Measurements from ENCODE around the gene CNOT9. TPM values are rescaled to one million over a fixed set of nuclear protein-coding genes. Genes with fewer than 3 reads are reported as not detected.
"Not testable (repeated sequence)": the region's sequence is repeated elsewhere in the genome, so short reads cannot be mapped to it uniquely, and the experiment has no call there.

The CNOT9 gene, protein sequence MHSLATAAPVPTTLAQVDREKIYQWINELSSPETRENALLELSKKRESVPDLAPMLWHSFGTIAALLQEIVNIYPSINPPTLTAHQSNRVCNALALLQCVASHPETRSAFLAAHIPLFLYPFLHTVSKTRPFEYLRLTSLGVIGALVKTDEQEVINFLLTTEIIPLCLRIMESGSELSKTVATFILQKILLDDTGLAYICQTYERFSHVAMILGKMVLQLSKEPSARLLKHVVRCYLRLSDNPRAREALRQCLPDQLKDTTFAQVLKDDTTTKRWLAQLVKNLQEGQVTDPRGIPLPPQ
- total RNA-seq (100 to 1,000 TPM; 131 to 135 TPM), polyA plus RNA-seq (22.5 TPM)

DNA sequence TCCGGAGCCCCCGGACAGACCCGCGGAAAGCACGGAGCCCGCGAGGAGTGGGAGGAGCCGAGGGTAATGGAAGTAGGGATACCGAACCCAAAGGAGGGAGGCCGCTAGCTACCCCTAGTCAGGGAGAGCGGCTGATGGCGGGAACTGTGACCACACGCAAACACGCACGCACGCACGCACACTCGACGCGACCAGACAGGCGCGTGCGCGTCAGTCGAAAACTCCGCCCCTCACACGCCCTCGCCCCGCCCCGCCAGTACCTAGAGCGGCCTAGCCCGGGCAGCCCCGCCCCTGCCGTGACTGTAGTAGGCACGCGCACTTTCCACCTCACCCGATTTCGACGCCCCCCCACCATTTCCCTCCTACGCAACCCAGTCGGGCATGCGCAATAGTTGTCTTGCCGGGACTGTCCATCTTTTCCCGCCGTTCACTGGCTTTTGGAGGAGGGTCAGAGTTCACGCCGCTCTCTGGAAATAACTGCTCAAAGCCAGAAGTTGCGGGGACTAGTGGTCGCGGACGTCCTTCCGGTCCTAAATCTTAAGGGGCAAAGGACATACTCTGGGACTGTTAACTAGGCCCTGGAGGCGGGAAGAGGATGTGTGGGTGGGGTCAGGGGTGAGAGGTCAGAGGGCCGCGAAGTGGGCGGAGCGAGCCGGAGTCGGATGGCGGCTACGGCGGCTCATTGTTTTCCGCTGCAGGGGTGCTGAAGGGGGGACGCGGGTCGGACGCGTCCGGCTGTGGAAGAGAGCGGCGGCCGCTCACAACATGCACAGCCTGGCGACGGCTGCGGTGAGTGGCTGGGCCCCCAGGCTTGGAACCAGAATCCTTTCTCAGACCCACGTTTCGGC, at the start of gene CNOT9, which contains the start of gene USP37:
Gene CNOT9 (plus strand): TSS at position 650 of the 848 bp plus-strand sequence. CDS start 116 bp downstream, at position 766.
Gene USP37 (minus strand): TSS at position 162 of the 848 bp plus-strand sequence. CDS start 9,698 bp downstream, outside the sequence.
- Histone ChIP-seq H3K27me3 (ENCODE audit: insufficient read depth, low read length, poor library complexity, severe bottlenecking) (no peaks in the 10 kb centered on the region), H3K9me3 (ENCODE audit: low read length) (no peaks in the 10 kb centered on the region), H3K27ac (ENCODE audit: low read depth, low read length) (peak within 1 kb of the TSS; percentile 97), H3K4me3 (ENCODE audit: low read length) (peak within 1 kb of the TSS; percentile 93), H3K36me3 (ENCODE audit: insufficient read depth, low read length) (no peaks in the 10 kb centered on the region), H3K4me1 (ENCODE audit: insufficient read depth, low read length) (peaks cover 36% of the 10 kb centered on the region)
- H3K27ac Mint-ChIP-seq, result peak within 1 kb of the TSS; percentile 92 to 100 (median 100)
- CTCF ChIA-PET, result no interaction called here
- peaks cover 49 to 72% (median 71%) of the 10 kb centered on the region in 3 donors for H3K4me1 Mint-ChIP-seq
- H3K27me3 Mint-ChIP-seq, result no peaks in the 10 kb centered on the region
- H3K36me3 Mint-ChIP-seq, result peaks cover 0 to 56% (median 5%) of the 10 kb centered on the region in 3 donors
- H3K4me3 Mint-ChIP-seq, result peak within 1 kb of the TSS; percentile 91 to 99 (median 98)
- DNase-seq, result peak; percentile 100
- no peaks in the 10 kb centered on the region for H3K9me3 Mint-ChIP-seq
- POLR2A ChIA-PET, result interaction anchor here (0.9 kb wide), 1 partner anchor 25 kb away, joined by 3 read pairs; no protein-coding TSS in a partner anchor

DNA sequence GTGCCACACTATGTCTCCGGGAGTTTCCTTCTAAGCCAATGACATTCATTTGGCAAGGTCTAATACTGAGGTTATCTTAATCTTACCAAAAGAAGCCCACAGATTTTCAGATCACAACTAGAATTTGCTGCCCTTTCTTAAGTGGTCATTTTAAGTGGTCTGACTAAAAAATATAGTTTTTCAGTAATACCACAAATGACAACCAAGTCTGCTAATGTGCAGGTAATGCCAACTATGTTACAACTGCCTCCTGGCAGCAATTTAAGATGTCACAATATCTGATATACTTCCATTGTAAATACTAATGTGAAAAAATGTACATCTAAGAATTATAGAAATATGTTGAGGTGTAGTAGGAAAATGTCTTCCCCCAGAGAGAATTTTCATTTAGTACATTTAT, 49.8 kb upstream of the CNOT9 start:
- H3K9me3 Mint-ChIP-seq, result no peaks in the 10 kb centered on the region
- peak overlapping the region in 1 of 8 donors; percentile 22 for H3K27ac Mint-ChIP-seq
- peaks cover 5 to 25% (median 10%) of the 10 kb centered on the region in 3 donors for H3K4me1 Mint-ChIP-seq
- no peaks in the 10 kb centered on the region for H3K27me3 Mint-ChIP-seq
- no peak for DNase-seq
- no peaks in the 10 kb centered on the region for H3K36me3 ChIP-seq (ENCODE audit: insufficient read depth, low read length)
- CTCF ChIA-PET, result no interaction called here
- no peak overlapping the region for H3K4me3 Mint-ChIP-seq
- no peaks in the 10 kb centered on the region for H3K9me3 ChIP-seq (ENCODE audit: low read length)
- H3K27me3 ChIP-seq (ENCODE audit: insufficient read depth, low read length, poor library complexity, severe bottlenecking), result no peaks in the 10 kb centered on the region
- H3K4me1 ChIP-seq (ENCODE audit: insufficient read depth, low read length), result no peaks in the 10 kb centered on the region
- H3K27ac ChIP-seq (ENCODE audit: low read depth, low read length), result no peak overlapping the region
- POLR2A ChIA-PET, result no interaction called here
- no peak overlapping the region for H3K4me3 ChIP-seq (ENCODE audit: low read length)
- H3K36me3 Mint-ChIP-seq, result peaks cover 4 to 34% (median 14%) of the 10 kb centered on the region in 3 donors

- no peak overlapping the region for H3K4me3 ChIP-seq (ENCODE audit: low read length)
- H3K9me3 Mint-ChIP-seq, result peaks cover 0 to 1% (median 0%) of the 10 kb centered on the region in 5 donors
- H3K4me1 ChIP-seq (ENCODE audit: insufficient read depth, low read length), result no peaks in the 10 kb centered on the region
- H3K4me1 Mint-ChIP-seq, result no peaks in the 10 kb centered on the region
- H3K4me3 Mint-ChIP-seq, result no peak overlapping the region
- no peaks in the 10 kb centered on the region for H3K36me3 ChIP-seq (ENCODE audit: insufficient read depth, low read length)
- H3K27me3 Mint-ChIP-seq, result no peaks in the 10 kb centered on the region
- peak overlapping the region in 2 of 8 donors; percentile 15 to 19 for H3K27ac Mint-ChIP-seq
- H3K27me3 ChIP-seq (ENCODE audit: insufficient read depth, low read length, poor library complexity, severe bottlenecking), result no peaks in the 10 kb centered on the region
- no peaks in the 10 kb centered on the region for H3K9me3 ChIP-seq (ENCODE audit: low read length)
- no peak overlapping the region for H3K27ac ChIP-seq (ENCODE audit: low read depth, low read length)
- H3K36me3 Mint-ChIP-seq, result peaks cover 28 to 59% (median 28%) of the 10 kb centered on the region in 3 donors
- CTCF ChIA-PET, result no interaction called here
- POLR2A ChIA-PET, result interaction anchor here (0.5 kb wide), 1 partner anchor 755 kb away, joined by 4 read pairs; no protein-coding TSS in a partner anchor
- DNase-seq, result no peak
Measured at GRCh38 chr2:218523651-218524050, 45.0 kb upstream of the CNOT9 start.

- H3K36me3 ChIP-seq (ENCODE audit: insufficient read depth, low read length), result peaks cover 37% of the 10 kb centered on the region
- H3K9me3 Mint-ChIP-seq; CTCF ChIA-PET; POLR2A ChIA-PET; H3K4me3 Mint-ChIP-seq; H3K4me1 ChIP-seq (ENCODE audit: insufficient read depth, low read length); H3K9me3 ChIP-seq (ENCODE audit: low read length); H3K27ac Mint-ChIP-seq; DNase-seq; H3K27me3 Mint-ChIP-seq; H3K27ac ChIP-seq (ENCODE audit: low read depth, low read length); H3K27me3 ChIP-seq (ENCODE audit: insufficient read depth, low read length, poor library complexity, severe bottlenecking); H3K4me3 ChIP-seq (ENCODE audit: low read length); H3K4me1 Mint-ChIP-seq: not testable (repeated sequence)
- H3K36me3 Mint-ChIP-seq, result peaks cover 39 to 80% (median 41%) of the 10 kb centered on the region in 3 donors
Measured at GRCh38 chr2:218528409-218528808, 40.2 kb upstream of the CNOT9 start.

GRCh38 chr2:218529990-218530389, 38.6 kb upstream of the CNOT9 start:
- Mint-ChIP-seq H3K27me3 (no peaks in the 10 kb centered on the region), H3K27ac (no peak overlapping the region), H3K36me3 (peaks cover 33 to 79% (median 34%) of the 10 kb centered on the region in 3 donors), H3K4me1 (no peaks in the 10 kb centered on the region), H3K9me3 (peaks cover 0 to 1% (median 0%) of the 10 kb centered on the region in 5 donors), H3K4me3 (no peak overlapping the region)
- DNase-seq, result no peak
- ChIA-PET POLR2A (no interaction called here), CTCF (no interaction called here)
- H3K27ac ChIP-seq (ENCODE audit: low read depth, low read length), result no peak overlapping the region
- H3K4me1 ChIP-seq (ENCODE audit: insufficient read depth, low read length), result no peaks in the 10 kb centered on the region
- H3K27me3 ChIP-seq (ENCODE audit: insufficient read depth, low read length, poor library complexity, severe bottlenecking), result no peaks in the 10 kb centered on the region
- H3K36me3 ChIP-seq (ENCODE audit: insufficient read depth, low read length), result peaks cover 43% of the 10 kb centered on the region
- no peaks in the 10 kb centered on the region for H3K9me3 ChIP-seq (ENCODE audit: low read length)
- no peak overlapping the region for H3K4me3 ChIP-seq (ENCODE audit: low read length)

- Mint-ChIP-seq H3K36me3 (peaks cover 0 to 78% (median 37%) of the 10 kb centered on the region in 3 donors), H3K4me3 (no peak overlapping the region), H3K9me3 (no peaks in the 10 kb centered on the region), H3K27ac (peak overlapping the region in 2 of 8 donors; percentile 9 to 57), H3K4me1 (peaks cover 0 to 6% (median 4%) of the 10 kb centered on the region in 3 donors), H3K27me3 (no peaks in the 10 kb centered on the region)
- DNase-seq, result no peak
- ChIA-PET POLR2A (interaction anchor here (0.6 kb wide), 1 partner anchor 15 kb away, joined by 4 read pairs; no protein-coding TSS in a partner anchor), CTCF (no interaction called here)
- no peak overlapping the region for H3K27ac ChIP-seq (ENCODE audit: low read depth, low read length)
- no peaks in the 10 kb centered on the region for H3K4me1 ChIP-seq (ENCODE audit: insufficient read depth, low read length)
- H3K27me3 ChIP-seq (ENCODE audit: insufficient read depth, low read length, poor library complexity, severe bottlenecking), result no peaks in the 10 kb centered on the region
- H3K9me3 ChIP-seq (ENCODE audit: low read length), result no peaks in the 10 kb centered on the region
- no peak overlapping the region for H3K4me3 ChIP-seq (ENCODE audit: low read length)
- peaks cover 37% of the 10 kb centered on the region for H3K36me3 ChIP-seq (ENCODE audit: insufficient read depth, low read length)
Measured at GRCh38 chr2:218536804-218537494, 31.7 kb upstream of the CNOT9 start.

- Mint-ChIP-seq H3K27ac (no peak overlapping the region), H3K4me3 (no peak overlapping the region), H3K4me1 (peaks cover 0 to 6% (median 4%) of the 10 kb centered on the region in 3 donors), H3K36me3 (peaks cover 0 to 77% (median 34%) of the 10 kb centered on the region in 3 donors), H3K27me3 (no peaks in the 10 kb centered on the region), H3K9me3 (no peaks in the 10 kb centered on the region)
- no peaks in the 10 kb centered on the region for H3K4me1 ChIP-seq (ENCODE audit: insufficient read depth, low read length)
- no peak for DNase-seq
- H3K27ac ChIP-seq (ENCODE audit: low read depth, low read length), result no peak overlapping the region
- ChIA-PET CTCF (no interaction called here), POLR2A (no interaction called here)
- H3K4me3 ChIP-seq (ENCODE audit: low read length), result no peak overlapping the region
- H3K27me3 ChIP-seq (ENCODE audit: insufficient read depth, low read length, poor library complexity, severe bottlenecking), result no peaks in the 10 kb centered on the region
- no peaks in the 10 kb centered on the region for H3K9me3 ChIP-seq (ENCODE audit: low read length)
- H3K36me3 ChIP-seq (ENCODE audit: insufficient read depth, low read length), result peaks cover 44% of the 10 kb centered on the region
Measured at GRCh38 chr2:218540015-218540414, 28.6 kb upstream of the CNOT9 start.

All from CD8-positive, alpha-beta memory T cell (primary cell).